Neural cell (in vitro differentiated cells): ENCODE measurements around the gene RYR2. TPM values are rescaled to one million over a fixed set of nuclear protein-coding genes. Genes with fewer than 3 reads are reported as not detected.

Experiments
- H2AFZ ChIP-seq: fragments of 200-600, 300-800 bp; sonication (generic), shearing (Covaris generic); 2 replicates; pipeline ENCODE4 v1.6.0; 2014; ENCODE audit warnings: low read depth, mild to moderate bottlenecking, antibody characterized with exemption, low read length, moderate library complexity
- H3F3A ChIP-seq: fragments of 200-600 bp; shearing (Covaris generic); 2 replicates; pipeline ENCODE4 v1.6.1; 2016; ENCODE audit warnings: mild to moderate bottlenecking, moderate library complexity, mixed read lengths, antibody characterized with exemption, low read length; ENCODE audit not compliant: insufficient read depth, poor library complexity, severe bottlenecking
- H3K27ac ChIP-seq: fragments of 200-600, 300-800 bp; sonication (generic), shearing (Covaris generic); 2 replicates; pipeline ENCODE4 v1.5.1; 2014; ENCODE audit warnings: mild to moderate bottlenecking, low read length, moderate library complexity
- H3K27me3 ChIP-seq: fragments of 300-800, 200-600 bp; sonication (generic), shearing (Covaris generic); 2 replicates; pipeline ENCODE4 v1.6.0; 2014; ENCODE audit warnings: mild to moderate bottlenecking, low read depth, low read length, moderate library complexity; ENCODE audit not compliant: insufficient read depth
- H3K36me3 ChIP-seq: fragments of 300-800, 200-600 bp; sonication (generic), shearing (Covaris generic); 2 replicates; pipeline ENCODE4 v1.5.1; 2014; ENCODE audit warnings: mild to moderate bottlenecking, antibody characterized with exemption, low read length, moderate library complexity; ENCODE audit not compliant: insufficient read depth
- H3K4me2 ChIP-seq: fragments of 300-800, 200-600 bp; sonication (generic), shearing (Covaris generic); 2 replicates; pipeline ENCODE4 v1.6.0; 2014; ENCODE audit warnings: mild to moderate bottlenecking, low read length
- H3K4me3 ChIP-seq: fragments of 300-800, 200-600 bp; sonication (generic), shearing (Covaris generic); 2 replicates; pipeline ENCODE4 v1.5.1; 2014; ENCODE audit warnings: mild to moderate bottlenecking, low read length, moderate library complexity
- H3K79me2 ChIP-seq: fragments of 200-600 bp; shearing (Covaris generic); replicated peaks from 2 replicates; pipeline ENCODE4 v1.6.0; 2014; ENCODE audit warnings: mild to moderate bottlenecking, low read length, moderate library complexity; ENCODE audit not compliant: insufficient read depth
- H3K9ac ChIP-seq: fragments of 300-800, 200-600 bp; sonication (generic), shearing (Covaris generic); 2 replicates; pipeline ENCODE4 v1.6.1; 2016; ENCODE audit warnings: mild to moderate bottlenecking, low read length, mixed read lengths
- H3K9me2 ChIP-seq: fragments of 200-600 bp; shearing (Covaris generic); 2 replicates; pipeline ENCODE4 v1.6.1; 2016; ENCODE audit warnings: mild to moderate bottlenecking, low read length, mixed read lengths; ENCODE audit not compliant: insufficient read depth
- H3K9me3 ChIP-seq: fragments of 200-600, 300-800 bp; sonication (generic), shearing (Covaris generic); 2 replicates; pipeline ENCODE4 v1.6.1; 2016; ENCODE audit warnings: mild to moderate bottlenecking, mixed run types, low read length, moderate library complexity, mixed read lengths
- H4K20me1 ChIP-seq: fragments of 200-600 bp; shearing (Covaris generic); 2 replicates; pipeline ENCODE4 v1.6.1; 2016; ENCODE audit warnings: mild to moderate bottlenecking, mixed run types; ENCODE audit not compliant: insufficient read depth
- CTCF ChIP-seq: fragments of 450-650 bp; IDR thresholded peaks from 2 replicates; pipeline ENCODE4 v1.5.1; 2014; ENCODE audit warnings: antibody characterized with exemption, mild to moderate bottlenecking, moderate library complexity; ENCODE audit not compliant: poor library complexity, severe bottlenecking
- EP300 ChIP-seq: fragments of 450-650 bp; conservative IDR thresholded peaks from 2 replicates; pipeline ENCODE4 v1.6.1; 2014; ENCODE audit warnings: antibody characterized with exemption, mild to moderate bottlenecking, moderate library complexity; ENCODE audit not compliant: poor library complexity, severe bottlenecking
- EZH2 ChIP-seq: fragments of 200-600, 300-800 bp; shearing (Covaris generic), sonication (generic); IDR thresholded peaks from 2 replicates; pipeline ENCODE4 v1.6.1; 2014; ENCODE audit warnings: antibody characterized with exemption, low read length, borderline replicate concordance, mild to moderate bottlenecking; ENCODE audit not compliant: insufficient read depth, poor library complexity, severe bottlenecking
- MXI1 ChIP-seq: fragments of 450-650 bp; conservative IDR thresholded peaks from 2 replicates; pipeline ENCODE4 v1.6.1; 2014; ENCODE audit warnings: antibody characterized with exemption, mild to moderate bottlenecking; ENCODE audit not compliant: poor library complexity, severe bottlenecking
- POLR2AphosphoS5 ChIP-seq: IDR thresholded peaks from 2 replicates; pipeline ENCODE4 v1.6.1; 2012
- RAD21 ChIP-seq: fragments of 450-650 bp; conservative IDR thresholded peaks from 2 replicates; pipeline ENCODE4 v1.6.1; 2014; ENCODE audit warnings: antibody characterized with exemption, mild to moderate bottlenecking, moderate library complexity
- REST ChIP-seq: IDR thresholded peaks from 2 replicates; pipeline ENCODE4 v1.6.1; 2012; ENCODE audit warnings: borderline replicate concordance
- SMC3 ChIP-seq: fragments of 450-650 bp; conservative IDR thresholded peaks from 2 replicates; pipeline ENCODE4 v1.6.1; 2014; ENCODE audit warnings: antibody characterized with exemption, mild to moderate bottlenecking, moderate library complexity; ENCODE audit not compliant: poor library complexity
- TAF1 ChIP-seq: IDR thresholded peaks from 2 replicates; pipeline ENCODE4 v1.6.1; 2012; ENCODE audit warnings: low read depth
- polyA plus RNA-seq: library from polyadenylated mRNA; depleted of rRNA; stranded (reverse); fragments of >200 nt; gene quantifications from 2 replicates; pipeline ENCODE4 v1.2.3, GENCODE V29; 2014

RYR2 gene
- polyA plus RNA-seq, 1 donor from 2014 or later = 3.8 TPM

DNA sequence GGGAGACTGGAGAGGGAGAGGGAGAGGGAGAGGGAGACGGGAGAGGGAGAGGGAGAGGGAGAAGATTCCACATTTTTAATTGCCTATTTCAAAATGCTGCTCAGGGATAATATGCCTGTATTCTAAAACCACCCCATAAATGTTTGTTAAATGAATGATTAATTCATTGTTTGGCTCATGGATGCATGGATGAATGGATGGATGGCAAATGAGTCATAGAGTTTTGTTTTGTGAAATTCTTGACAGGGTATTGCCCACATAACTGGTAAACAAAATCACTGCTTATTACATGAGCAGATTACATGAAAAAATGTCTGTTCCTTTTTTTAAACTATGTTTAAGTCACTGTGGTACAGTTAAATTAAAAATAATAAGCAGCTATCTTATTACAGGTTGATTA, 628.3 kb downstream of the RYR2 start:
- Histone ChIP-seq H3K27ac (no peak overlapping the region), H3K4me3 (no peak overlapping the region)
- TF ChIP-seq TAF1 (no peak), EP300 (no peak), MXI1 (no peak), POLR2AphosphoS5 (no peak), SMC3 (no peak), CTCF (no peak), RAD21 (no peak), REST (no peak), EZH2 (no peak)

DNA sequence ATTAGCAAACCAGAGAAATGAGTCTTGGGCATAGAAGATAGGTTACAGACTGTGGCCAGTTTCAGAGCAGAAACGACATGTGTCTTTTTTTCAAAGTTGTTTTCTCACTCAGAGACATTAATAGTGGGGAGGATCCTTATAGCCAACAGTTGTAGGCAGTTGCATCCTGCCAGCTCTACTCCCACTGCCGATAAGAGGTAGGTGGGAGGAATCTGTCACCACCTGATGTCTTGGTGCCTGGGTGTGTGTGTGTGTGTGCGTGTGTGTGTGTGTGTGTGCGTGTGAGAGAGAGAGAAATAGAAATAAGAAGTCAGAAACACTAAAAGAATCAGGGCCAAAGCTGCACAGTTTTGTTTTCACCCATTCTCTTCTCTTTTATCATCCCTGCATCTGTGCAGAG, 629.3 kb downstream of the RYR2 start:
- Histone ChIP-seq H3K27me3 (no peaks in the 10 kb centered on the region), H3K36me3 (no peaks in the 10 kb centered on the region), H3K4me3 (no peak overlapping the region), H3K9me3 (no peaks in the 10 kb centered on the region), H3K9ac (no peak overlapping the region), H3K4me2 (no peak overlapping the region), H4K20me1 (no peaks in the 10 kb centered on the region), H3K79me2 (no peaks in the 10 kb centered on the region), H3K27ac (no peak overlapping the region), H3K9me2 (no peaks in the 10 kb centered on the region), H3F3A (no peaks in the 10 kb centered on the region), H2AFZ (no peak overlapping the region)
- TF ChIP-seq TAF1 = no peak
- TF ChIP-seq SMC3 = no peak
- TF ChIP-seq POLR2AphosphoS5 = no peak
- TF ChIP-seq EZH2 = no peak
- TF ChIP-seq REST = no peak
- TF ChIP-seq MXI1 = no peak
- TF ChIP-seq CTCF = no peak
- TF ChIP-seq EP300 = no peak
- no peak for TF ChIP-seq RAD21

More for the DNA sequence above, 628.3 kb downstream of the RYR2 start:
- Histone ChIP-seq H3K27me3 (no peaks in the 10 kb centered on the region), H2AFZ (no peak overlapping the region), H3K4me2 (no peak overlapping the region), H3K9me3 (no peaks in the 10 kb centered on the region), H3F3A (no peaks in the 10 kb centered on the region), H4K20me1 (no peaks in the 10 kb centered on the region), H3K79me2 (no peaks in the 10 kb centered on the region), H3K36me3 (no peaks in the 10 kb centered on the region), H3K9ac (no peak overlapping the region), H3K9me2 (no peaks in the 10 kb centered on the region)
